Vagina (tissue), 2 donors: ENCODE data around the gene MICAL2. TPM values are rescaled to one million over a fixed set of nuclear protein-coding genes. Genes with fewer than 3 reads are reported as not detected.

Experiments
- DNase-seq, 2 donors: peaks; one replicate each; pipeline ENCODE4 v3.0.0-alpha.2; 2017; ENCODE audit errors: extremely low spot score in 2 of 2
- H3K27ac ChIP-seq: fragments of 200-600 bp; sonication (generic); one replicate; pipeline ENCODE4 v1.5.1; 2019
- H3K27me3 ChIP-seq: fragments of 200-600 bp; sonication (generic); one replicate; pipeline ENCODE4 v1.5.1; 2019
- H3K36me3 ChIP-seq, 2 donors: fragments of 200-600 bp; sonication (generic); one replicate each; pipeline ENCODE4 v1.5.1; 2017 to 2019
- H3K4me1 ChIP-seq: fragments of 200-600 bp; sonication (generic); one replicate; pipeline ENCODE4 v1.5.1; 2019
- H3K4me3 ChIP-seq, 2 donors: fragments of 200-600 bp; sonication (generic); 1 replicate in 1 of 2; 2 replicates in 1 of 2; pipeline ENCODE4 v1.5.1; 2016 to 2019
- H3K9me3 ChIP-seq: fragments of 200-600 bp; sonication (generic); one replicate; pipeline ENCODE4 v1.5.1; 2019
- POLR2A ChIP-seq, 2 donors: fragments of 450-650 bp; IDR thresholded peaks; one replicate each; pipeline ENCODE4 v1.6.1; 2017; ENCODE audit warnings: antibody characterized with exemption in 2 of 2, mild to moderate bottlenecking in 2 of 2, moderate library complexity in 2 of 2
- POLR2AphosphoS5 ChIP-seq, 2 donors: sonication (generic); formaldehyde crosslinking; IDR thresholded peaks; one replicate each; pipeline ENCODE4 v1.9.0; 2017; ENCODE audit warnings: antibody characterized with exemption in 2 of 2, mild to moderate bottlenecking in 2 of 2, low read depth in 1 of 2; ENCODE audit not compliant: insufficient read depth in 1 of 2
- intact Hi-C: fragments of 100-400 bp; cut with DNase I; formaldehyde crosslinking; loops from one replicate; pipeline ENCODE4 v1.15.1; 2023
- total RNA-seq: library from RNA; depleted of rRNA; stranded (reverse); fragments of >200 nt; gene quantifications from one replicate; pipeline ENCODE4 v1.2.3, GENCODE V29; 2016
- TF ChIP-seq, protein P1 (sequence below), 3 experiments: fragments of 450-650 bp in 2 of 3; fragments of 200-600 bp in 1 of 3; sonication (generic) in 1 of 3; IDR thresholded peaks; one replicate each; pipeline ENCODE4 v1.5.1; 2017 to 2019; ENCODE audit warnings: antibody characterized with exemption in 3 of 3, mild to moderate bottlenecking in 2 of 3, moderate library complexity in 2 of 3

Gene MICAL2
- total RNA-seq, 1 donor from 2014 or later = 41.7 TPM

GRCh38 chr11:12070446-12071267, 39.7 kb upstream of the MICAL2 start:
- no peak for DNase-seq
- Histone ChIP-seq H3K9me3 (no peaks in the 10 kb centered on the region), H3K27ac (peak overlapping the region; percentile 60), H3K27me3 (no peaks in the 10 kb centered on the region), H3K36me3 (no peaks in the 10 kb centered on the region), H3K4me3 (no peak overlapping the region), H3K4me1 (peaks cover 28% of the 10 kb centered on the region)
- intact Hi-C loops = no loop called here
- TF ChIP-seq POLR2AphosphoS5 (IDR thresholded peaks at IDR 0.05; ENCODE audit: insufficient read depth in 1 of 2, low read depth in 1 of 2) = peak; percentile 47 to 83
- TF ChIP-seq POLR2A (IDR thresholded peaks at IDR 0.05) = no peak

DNA sequence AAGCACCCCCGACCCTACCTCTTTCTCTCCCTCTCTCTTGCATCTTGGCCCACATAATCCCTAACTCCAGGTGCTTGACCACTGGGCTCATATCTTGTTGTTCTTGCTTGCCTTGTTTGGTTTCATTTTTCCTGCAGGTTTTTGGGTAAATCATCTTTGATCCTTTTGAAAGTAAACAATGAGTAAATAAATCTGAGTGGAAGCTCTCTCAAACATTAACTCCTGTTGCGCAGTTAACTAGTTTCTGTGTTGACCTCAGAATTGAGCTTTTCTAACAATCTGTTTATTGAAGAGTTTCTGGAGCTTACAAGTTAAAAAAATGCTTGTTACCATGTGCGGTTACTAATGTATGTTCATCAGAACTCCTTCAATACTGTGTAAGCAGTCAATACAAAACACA, 38.8 kb upstream of the MICAL2 start:
- no peaks in the 10 kb centered on the region for H3K9me3 ChIP-seq
- TF ChIP-seq POLR2A (IDR thresholded peaks at IDR 0.05) (no peak), POLR2AphosphoS5 (IDR thresholded peaks at IDR 0.05; ENCODE audit: insufficient read depth in 1 of 2, low read depth in 1 of 2) (no peak)
- TF ChIP-seq, protein P1, sequence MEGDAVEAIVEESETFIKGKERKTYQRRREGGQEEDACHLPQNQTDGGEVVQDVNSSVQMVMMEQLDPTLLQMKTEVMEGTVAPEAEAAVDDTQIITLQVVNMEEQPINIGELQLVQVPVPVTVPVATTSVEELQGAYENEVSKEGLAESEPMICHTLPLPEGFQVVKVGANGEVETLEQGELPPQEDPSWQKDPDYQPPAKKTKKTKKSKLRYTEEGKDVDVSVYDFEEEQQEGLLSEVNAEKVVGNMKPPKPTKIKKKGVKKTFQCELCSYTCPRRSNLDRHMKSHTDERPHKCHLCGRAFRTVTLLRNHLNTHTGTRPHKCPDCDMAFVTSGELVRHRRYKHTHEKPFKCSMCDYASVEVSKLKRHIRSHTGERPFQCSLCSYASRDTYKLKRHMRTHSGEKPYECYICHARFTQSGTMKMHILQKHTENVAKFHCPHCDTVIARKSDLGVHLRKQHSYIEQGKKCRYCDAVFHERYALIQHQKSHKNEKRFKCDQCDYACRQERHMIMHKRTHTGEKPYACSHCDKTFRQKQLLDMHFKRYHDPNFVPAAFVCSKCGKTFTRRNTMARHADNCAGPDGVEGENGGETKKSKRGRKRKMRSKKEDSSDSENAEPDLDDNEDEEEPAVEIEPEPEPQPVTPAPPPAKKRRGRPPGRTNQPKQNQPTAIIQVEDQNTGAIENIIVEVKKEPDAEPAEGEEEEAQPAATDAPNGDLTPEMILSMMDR (IDR thresholded peaks at IDR 0.05) = no peak
- no peaks in the 10 kb centered on the region for H3K27me3 ChIP-seq
- intact Hi-C loops = no loop called here
- H3K36me3 ChIP-seq = no peaks in the 10 kb centered on the region
- no peak for DNase-seq
- peaks cover 21% of the 10 kb centered on the region for H3K4me1 ChIP-seq
- no peak overlapping the region for H3K27ac ChIP-seq
- H3K4me3 ChIP-seq = no peak overlapping the region

DNA sequence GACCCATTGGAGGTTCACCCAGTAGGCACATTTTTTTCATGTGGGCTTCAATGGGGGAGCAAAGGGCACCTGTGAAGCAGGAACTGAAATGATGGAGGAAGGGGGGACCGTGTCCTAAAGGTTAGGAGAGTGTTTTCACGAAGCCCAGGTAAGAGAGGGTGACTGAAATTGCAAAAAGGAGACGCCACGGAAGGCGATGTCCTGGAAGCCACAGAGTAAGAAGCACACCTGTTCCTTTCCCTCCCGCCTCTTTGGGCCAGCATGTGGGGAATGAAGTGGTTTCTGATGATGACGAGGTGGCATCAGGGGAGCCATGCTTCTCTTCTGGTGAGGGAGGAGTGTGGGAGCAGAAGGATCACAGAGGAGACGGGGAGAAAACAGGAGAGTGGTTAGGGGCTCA, 37.0 kb upstream of the MICAL2 start:
- intact Hi-C loops = no loop called here

DNA sequence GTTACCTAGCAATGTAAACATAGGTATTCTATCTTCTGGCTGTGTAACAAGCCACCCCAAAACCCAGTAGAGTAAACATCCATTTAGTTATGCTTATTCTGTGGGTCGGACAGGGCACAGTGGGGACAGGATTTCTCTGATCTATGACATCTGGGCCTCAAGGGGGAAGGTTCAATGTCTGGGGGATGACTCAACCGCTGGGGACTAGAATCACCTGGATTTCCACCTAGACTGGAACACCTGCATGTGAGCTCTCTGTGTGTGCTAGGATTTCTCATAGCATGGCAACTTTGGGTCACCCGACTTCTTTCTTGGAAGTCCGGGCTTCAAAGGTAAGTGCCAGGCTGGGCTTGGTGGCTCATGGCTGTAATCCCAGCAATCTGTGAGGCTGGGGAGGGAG, 36.5 kb upstream of the MICAL2 start:
- TF ChIP-seq POLR2A (IDR thresholded peaks at IDR 0.05) (no peak), POLR2AphosphoS5 (IDR thresholded peaks at IDR 0.05; ENCODE audit: insufficient read depth in 1 of 2, low read depth in 1 of 2) (no peak)
- TF ChIP-seq, protein P1 (IDR thresholded peaks at IDR 0.05) = no peak
- Histone ChIP-seq H3K4me1 (peaks cover 6% of the 10 kb centered on the region), H3K27ac (no peak overlapping the region), H3K4me3 (no peak overlapping the region), H3K9me3 (no peaks in the 10 kb centered on the region), H3K27me3 (no peaks in the 10 kb centered on the region), H3K36me3 (no peaks in the 10 kb centered on the region)
- DNase-seq = no peak
- intact Hi-C loops = no loop called here

More for the DNA sequence above, 37.0 kb upstream of the MICAL2 start:
- no peaks in the 10 kb centered on the region for H3K36me3 ChIP-seq
- no peak overlapping the region for H3K27ac ChIP-seq
- DNase-seq = no peak
- H3K4me1 ChIP-seq = peaks cover 7% of the 10 kb centered on the region
- H3K9me3 ChIP-seq = no peaks in the 10 kb centered on the region
- TF ChIP-seq POLR2AphosphoS5 (IDR thresholded peaks at IDR 0.05; ENCODE audit: insufficient read depth in 1 of 2, low read depth in 1 of 2) = no peak
- TF ChIP-seq, protein P1 (IDR thresholded peaks at IDR 0.05) = no peak
- TF ChIP-seq POLR2A (IDR thresholded peaks at IDR 0.05) = no peak
- H3K27me3 ChIP-seq = no peaks in the 10 kb centered on the region
- no peak overlapping the region for H3K4me3 ChIP-seq

- no peak overlapping the region for H3K27ac ChIP-seq
- no peak for DNase-seq
- intact Hi-C loops = no loop called here
Observed at GRCh38 chr11:12074529-12075195, 35.7 kb upstream of the MICAL2 start.

More at GRCh38 chr11:12074529-12075195, 35.7 kb upstream of the MICAL2 start:
- H3K27me3 ChIP-seq = no peaks in the 10 kb centered on the region
- H3K4me3 ChIP-seq = no peak overlapping the region
- H3K4me1 ChIP-seq = peaks cover 7% of the 10 kb centered on the region
- no peaks in the 10 kb centered on the region for H3K36me3 ChIP-seq
- no peaks in the 10 kb centered on the region for H3K9me3 ChIP-seq
- TF ChIP-seq POLR2AphosphoS5 (IDR thresholded peaks at IDR 0.05; ENCODE audit: insufficient read depth in 1 of 2, low read depth in 1 of 2) (no peak), POLR2A (IDR thresholded peaks at IDR 0.05) (no peak)
- TF ChIP-seq, protein P1 (IDR thresholded peaks at IDR 0.05) = no peak
